NCI-H1048 (cell line): ENCODE results near the gene ENOPH1.

Experiments used
- DNase-seq: peaks from one replicate; lab custom pipeline; 2025; lab: John Stamatoyannopoulos, UW

Gene ENOPH1

DNA sequence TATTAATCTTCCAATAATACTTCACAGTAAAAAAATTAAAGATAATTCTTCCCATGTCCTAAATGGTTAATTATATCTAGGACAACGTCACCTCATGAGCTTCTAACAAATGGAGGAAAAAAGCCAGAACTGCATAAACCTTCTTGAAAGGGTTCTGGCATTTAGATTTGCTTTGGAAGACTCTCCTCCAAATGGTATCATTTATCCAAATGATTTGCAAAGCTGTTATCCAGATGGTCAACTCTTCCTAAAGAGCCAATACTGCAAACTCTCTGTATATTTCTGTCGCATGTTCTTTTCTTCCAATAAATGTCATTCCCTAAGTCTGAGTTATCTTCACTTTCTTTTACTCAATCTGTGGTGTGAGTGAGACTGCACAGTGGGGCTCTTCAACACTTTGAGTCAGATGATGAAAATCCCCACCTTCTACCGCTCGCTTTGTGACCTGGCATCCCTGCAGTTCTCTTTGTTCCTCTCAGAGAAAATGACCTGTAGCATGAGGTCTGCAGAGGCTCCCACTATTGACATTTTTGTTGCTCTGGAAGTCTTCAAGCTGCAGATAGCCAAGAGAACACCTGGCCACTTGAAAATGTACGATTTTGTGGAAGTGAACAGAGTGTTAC is 78.5 kb downstream of the ENOPH1 start:
- no peak for DNase-seq

DNA sequence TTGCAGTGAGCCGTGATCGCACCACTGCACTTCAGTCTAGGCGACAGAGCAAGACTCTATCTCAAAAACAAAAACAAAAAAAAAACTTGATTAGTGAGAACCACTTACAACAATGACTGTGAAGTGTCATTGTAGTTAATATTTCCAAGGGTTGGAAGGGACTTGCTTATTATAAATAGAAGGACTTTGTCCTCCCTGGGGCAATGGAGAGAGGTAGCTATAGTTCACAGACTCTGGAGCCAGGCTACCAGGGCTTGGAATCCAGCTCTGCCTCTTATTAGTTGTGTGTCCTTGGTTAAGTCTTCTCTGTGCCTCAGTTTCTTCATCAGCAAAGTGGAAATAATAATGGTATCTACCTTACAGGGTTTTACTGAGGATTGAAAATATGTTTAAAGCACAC is 79.8 kb downstream of the ENOPH1 start:
- no peak for DNase-seq
